K562 (cell line): ENCODE data around the gene IQCN. TPM values are rescaled to one million over a fixed set of nuclear protein-coding genes. Genes with fewer than 3 reads are reported as not detected.

ENCODE experiments used
- DIDO1 ChIP-seq: fragments of 450-650 bp; IDR thresholded peaks from 2 replicates; pipeline ENCODE4 v1.6.1; 2016; ENCODE audit warnings: low read depth, missing biosample characterization, missing genetic modification characterization
- EP300 ChIP-seq: IDR thresholded peaks from 2 replicates; pipeline ENCODE4 v1.6.1; 2012; ENCODE audit warnings: low read length, improper control_type of control experiment
- MED1 ChIP-seq: sonication (generic); formaldehyde crosslinking; IDR thresholded peaks from 2 replicates; pipeline ENCODE4 v1.8.1; 2023; ENCODE audit warnings: missing genetic modification reagents, borderline replicate concordance
- PML ChIP-seq: IDR thresholded peaks from 2 replicates; pipeline ENCODE4 v1.6.1; 2012; ENCODE audit warnings: low read length, inconsistent platforms
- POLR2AphosphoS5 ChIP-seq: IDR thresholded peaks from 2 replicates; pipeline ENCODE4 v1.6.1; 2011; ENCODE audit warnings: mild to moderate bottlenecking, low read depth, low read length, moderate library complexity; ENCODE audit not compliant: control insufficient read depth, insufficient read depth
- RBM15 ChIP-seq: fragments of 200-400 bp; formaldehyde crosslinking; IDR thresholded peaks from 2 replicates; pipeline ENCODE4 v1.6.1; 2018; ENCODE audit warnings: mild to moderate bottlenecking, low read length, moderate library complexity; ENCODE audit not compliant: insufficient read depth
- RBM39 ChIP-seq: fragments of 200-400 bp; formaldehyde crosslinking; optimal IDR thresholded peaks from 2 replicates; pipeline ENCODE3; 2018; ENCODE audit warnings: low read depth, low read length
- YY1 ChIP-seq, 3 experiments: IDR thresholded peaks; 2 replicates each; pipeline ENCODE4 v1.6.1; 2011; ENCODE audit warnings: low read length in 2 of 3, mild to moderate bottlenecking in 2 of 3, moderate library complexity in 2 of 3, borderline replicate concordance in 1 of 3, control low read depth in 1 of 3, low read depth in 1 of 3; ENCODE audit not compliant: insufficient read depth in 3 of 3, insufficient replicate concordance in 2 of 3, control insufficient read depth in 1 of 3, insufficient read length in 1 of 3; ENCODE audit errors: extremely low read depth in 1 of 3
- ZBTB8A ChIP-seq: fragments of 450-650 bp; IDR thresholded peaks from 2 replicates; pipeline ENCODE4 v1.6.1; 2018; ENCODE audit warnings: mild to moderate bottlenecking, moderate library complexity; ENCODE audit not compliant: partially characterized antibody
- ZNF75A ChIP-seq: fragments of 450-650 bp; formaldehyde crosslinking; IDR thresholded peaks from 2 replicates; pipeline ENCODE4 v1.4.0; 2020; ENCODE audit warnings: mild to moderate bottlenecking
- polyA plus RNA-seq, 8 experiments: library from polyadenylated mRNA; depleted of rRNA in 4 of 8; stranded (reverse) in 5 of 8; unstranded in 3 of 8; fragments of >200 nt; fragmentation: Nextera tagmentation in 2 of 8; fragmentation: Illumina TruSeq in 1 of 8; extraction: Ambion mirVana in 2 of 8; extraction: Trizol in 1 of 8; gene quantifications; 2 replicates each; pipeline versions ENCODE4 v1.2.1 to v1.2.3, GENCODE V29; 2011 to 2014; ENCODE audit warnings: inconsistent platforms in 1 of 8, missing spikeins in 1 of 8
- total RNA-seq, 7 experiments: library from RNA; depleted of rRNA in 6 of 7; stranded (reverse); fragments of >200 nt in 6 of 7; fragmentation: Illumina TruSeq in 2 of 7; extraction: Trizol in 2 of 7; gene quantifications; 2 replicates each; pipeline versions ENCODE4 v1.2.1 to v1.2.3, GENCODE V29; 2011 to 2021; ENCODE audit warnings: low replicate concordance in 1 of 7
- TF ChIP-seq, protein P1 (sequence below), 2 experiments: fragments of 450-650 bp; formaldehyde crosslinking in 1 of 2; IDR thresholded peaks; 2 replicates each; pipeline versions ENCODE4 v1.4.0 to v1.6.1; 2014 to 2020; ENCODE audit warnings: mild to moderate bottlenecking in 2 of 2, borderline replicate concordance in 1 of 2, low read depth in 1 of 2
- TF ChIP-seq, protein P2 (sequence below): sonication (generic); formaldehyde crosslinking; IDR thresholded peaks from 2 replicates; pipeline ENCODE4 v1.8.1; 2022; ENCODE audit warnings: missing genetic modification reagents
- TF ChIP-seq, protein P3 (sequence below): fragments of 250-450 bp; sonication (Bioruptor Pico); IDR thresholded peaks from 2 replicates; pipeline ENCODE4 v1.5.0; 2021; ENCODE audit warnings: mild to moderate bottlenecking, moderate library complexity

Gene IQCN
- total and polyA plus RNA-seq, 9 of the 15 experiments (the other 6 are each of a cell fraction or from before 2014, with no cell fraction given), result 0.01 to 0.07 (median 0.04) TPM; not detected in 3

DNA sequence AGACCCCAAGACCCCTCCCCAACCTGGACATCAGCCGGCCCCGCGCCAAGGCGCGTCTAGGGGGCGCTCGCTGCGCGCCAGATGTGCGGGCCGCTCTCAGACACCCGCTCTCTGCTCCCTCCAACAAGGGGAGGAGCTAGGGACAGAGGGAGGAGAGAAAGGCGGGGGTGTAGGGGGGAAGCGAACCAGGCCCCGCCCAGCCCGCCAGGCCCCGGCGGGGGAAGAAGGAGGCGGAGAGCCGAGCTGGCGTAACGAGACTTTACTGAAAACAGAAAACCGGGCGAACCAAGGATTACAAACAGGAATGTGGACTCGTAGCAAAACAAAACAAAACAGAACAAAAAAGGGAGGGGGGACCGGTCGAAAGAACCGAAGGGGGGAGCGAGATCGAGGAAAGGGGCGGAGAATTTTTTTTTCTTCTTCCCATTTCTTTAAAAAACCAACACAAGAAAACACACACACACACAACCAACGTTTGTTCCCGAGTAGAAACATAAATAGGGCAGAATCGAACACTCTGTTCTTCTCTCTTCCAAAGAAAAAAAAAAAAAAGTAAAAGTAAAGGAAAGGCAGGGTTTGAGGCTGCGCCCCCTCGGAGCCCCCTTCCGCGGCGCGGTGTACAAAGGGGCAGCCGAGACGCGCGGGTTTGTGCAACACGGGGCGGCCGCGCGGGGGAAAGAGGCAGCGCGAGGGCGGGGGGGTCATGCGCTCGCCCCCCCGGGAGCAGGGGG, 5.4 kb upstream of the IQCN start (continued):
- TF ChIP-seq, protein P1, sequence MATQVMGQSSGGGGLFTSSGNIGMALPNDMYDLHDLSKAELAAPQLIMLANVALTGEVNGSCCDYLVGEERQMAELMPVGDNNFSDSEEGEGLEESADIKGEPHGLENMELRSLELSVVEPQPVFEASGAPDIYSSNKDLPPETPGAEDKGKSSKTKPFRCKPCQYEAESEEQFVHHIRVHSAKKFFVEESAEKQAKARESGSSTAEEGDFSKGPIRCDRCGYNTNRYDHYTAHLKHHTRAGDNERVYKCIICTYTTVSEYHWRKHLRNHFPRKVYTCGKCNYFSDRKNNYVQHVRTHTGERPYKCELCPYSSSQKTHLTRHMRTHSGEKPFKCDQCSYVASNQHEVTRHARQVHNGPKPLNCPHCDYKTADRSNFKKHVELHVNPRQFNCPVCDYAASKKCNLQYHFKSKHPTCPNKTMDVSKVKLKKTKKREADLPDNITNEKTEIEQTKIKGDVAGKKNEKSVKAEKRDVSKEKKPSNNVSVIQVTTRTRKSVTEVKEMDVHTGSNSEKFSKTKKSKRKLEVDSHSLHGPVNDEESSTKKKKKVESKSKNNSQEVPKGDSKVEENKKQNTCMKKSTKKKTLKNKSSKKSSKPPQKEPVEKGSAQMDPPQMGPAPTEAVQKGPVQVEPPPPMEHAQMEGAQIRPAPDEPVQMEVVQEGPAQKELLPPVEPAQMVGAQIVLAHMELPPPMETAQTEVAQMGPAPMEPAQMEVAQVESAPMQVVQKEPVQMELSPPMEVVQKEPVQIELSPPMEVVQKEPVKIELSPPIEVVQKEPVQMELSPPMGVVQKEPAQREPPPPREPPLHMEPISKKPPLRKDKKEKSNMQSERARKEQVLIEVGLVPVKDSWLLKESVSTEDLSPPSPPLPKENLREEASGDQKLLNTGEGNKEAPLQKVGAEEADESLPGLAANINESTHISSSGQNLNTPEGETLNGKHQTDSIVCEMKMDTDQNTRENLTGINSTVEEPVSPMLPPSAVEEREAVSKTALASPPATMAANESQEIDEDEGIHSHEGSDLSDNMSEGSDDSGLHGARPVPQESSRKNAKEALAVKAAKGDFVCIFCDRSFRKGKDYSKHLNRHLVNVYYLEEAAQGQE (IDR thresholded peaks at IDR 0.05; ENCODE audit: borderline replicate concordance), result peak; percentile 81
- TF ChIP-seq, protein P1 (CRISPR knock-in tag; IDR thresholded peaks at IDR 0.05; ENCODE audit: low read depth), result no peak
- no peak for TF ChIP-seq MED1 (CRISPR knock-in tag)
- no peak for TF ChIP-seq ZBTB8A
- TF ChIP-seq RBM39, result peak; percentile 83
- TF ChIP-seq, protein P2, sequence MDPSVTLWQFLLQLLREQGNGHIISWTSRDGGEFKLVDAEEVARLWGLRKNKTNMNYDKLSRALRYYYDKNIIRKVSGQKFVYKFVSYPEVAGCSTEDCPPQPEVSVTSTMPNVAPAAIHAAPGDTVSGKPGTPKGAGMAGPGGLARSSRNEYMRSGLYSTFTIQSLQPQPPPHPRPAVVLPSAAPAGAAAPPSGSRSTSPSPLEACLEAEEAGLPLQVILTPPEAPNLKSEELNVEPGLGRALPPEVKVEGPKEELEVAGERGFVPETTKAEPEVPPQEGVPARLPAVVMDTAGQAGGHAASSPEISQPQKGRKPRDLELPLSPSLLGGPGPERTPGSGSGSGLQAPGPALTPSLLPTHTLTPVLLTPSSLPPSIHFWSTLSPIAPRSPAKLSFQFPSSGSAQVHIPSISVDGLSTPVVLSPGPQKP (CRISPR knock-in tag), result no peak
- peak; percentile 24; the same call in 1 of the 2 replicates for TF ChIP-seq EP300
- peak in 2 of 3 experiments; percentile 11 to 24 for TF ChIP-seq YY1 (IDR thresholded peaks at IDR 0.05; ENCODE audit: borderline replicate concordance in 1 of 3, control insufficient read depth in 1 of 3, extremely low read depth in 1 of 3, insufficient read depth in 3 of 3, insufficient read length in 1 of 3, insufficient replicate concordance in 2 of 3, low read depth in 1 of 3, low read length in 2 of 3)
- TF ChIP-seq, protein P3, sequence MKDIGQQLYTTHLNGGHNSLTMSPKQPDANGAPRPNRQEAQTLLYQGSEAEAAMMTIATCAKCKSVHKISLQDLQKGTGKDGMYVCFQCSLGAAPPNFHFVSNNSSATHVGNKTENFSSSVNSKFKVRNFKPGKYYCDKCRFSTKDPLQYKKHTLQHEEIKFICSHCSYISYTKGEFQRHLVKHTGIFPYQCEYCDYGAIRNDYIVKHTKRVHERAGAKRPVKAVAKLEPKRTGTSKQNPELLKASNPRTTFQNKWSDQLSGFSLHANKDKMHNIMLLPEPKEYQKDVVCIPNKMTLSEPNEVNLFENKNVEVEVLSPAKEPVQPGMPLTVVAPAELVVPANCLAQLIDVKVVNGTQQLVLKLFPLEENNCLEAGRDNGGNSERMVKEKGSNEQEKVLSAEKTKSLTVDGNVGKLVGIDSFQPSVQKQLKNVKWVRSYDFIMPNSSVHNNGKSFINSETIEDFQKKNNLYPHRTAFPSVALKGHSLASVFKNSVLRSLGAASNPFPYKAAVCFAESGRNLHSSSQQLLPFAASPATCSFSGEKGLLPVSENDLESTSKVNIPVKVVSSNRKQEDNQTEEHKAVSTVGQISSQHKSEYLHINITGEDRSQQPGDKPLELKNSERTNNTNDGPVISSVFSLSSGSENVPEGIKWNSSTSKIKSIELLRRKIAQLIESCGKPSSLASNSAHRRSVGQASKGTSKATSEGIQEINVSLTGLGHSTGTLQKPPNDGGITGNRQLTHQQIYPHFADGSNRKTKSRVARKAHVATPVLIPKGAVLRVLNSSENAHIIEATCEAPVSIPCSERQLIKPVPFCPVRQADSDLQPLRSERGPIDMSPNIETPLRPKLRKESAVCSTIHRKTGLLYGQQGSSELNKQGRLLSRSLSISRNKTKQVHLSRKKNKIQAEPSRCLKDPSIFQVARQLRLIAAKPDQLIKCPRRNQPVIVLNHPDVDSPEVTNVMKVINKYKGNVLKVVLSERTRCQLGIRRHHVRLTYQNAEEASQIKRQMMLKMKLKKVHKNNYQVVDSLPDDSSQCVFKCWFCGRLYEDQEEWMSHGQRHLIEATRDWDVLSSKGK (CRISPR knock-in tag), result no peak
- TF ChIP-seq POLR2AphosphoS5, result peak; percentile 66
- TF ChIP-seq RBM15, result peak; percentile 85; the same call in 1 of the 2 replicates
- no peak for TF ChIP-seq DIDO1 (tag)
- no peak for TF ChIP-seq ZNF75A (CRISPR knock-in tag)
- TF ChIP-seq PML, result peak; percentile 66; the same call in 1 of the 2 replicates
